Neural cell (in vitro differentiated cells): ENCODE results near the gene STARD4. TPM values are rescaled to one million over a fixed set of nuclear protein-coding genes. Genes with fewer than 3 reads are reported as not detected.

Experiments used
- H2AFZ ChIP-seq: fragments of 200-600, 300-800 bp; sonication (generic), shearing (Covaris generic); 2 replicates; pipeline ENCODE4 v1.6.0; 2014; ENCODE audit warnings: low read depth, mild to moderate bottlenecking, antibody characterized with exemption, low read length, moderate library complexity
- H3F3A ChIP-seq: fragments of 200-600 bp; shearing (Covaris generic); 2 replicates; pipeline ENCODE4 v1.6.1; 2016; ENCODE audit warnings: mild to moderate bottlenecking, moderate library complexity, mixed read lengths, antibody characterized with exemption, low read length; ENCODE audit not compliant: insufficient read depth, poor library complexity, severe bottlenecking
- H3K27ac ChIP-seq: fragments of 200-600, 300-800 bp; sonication (generic), shearing (Covaris generic); 2 replicates; pipeline ENCODE4 v1.5.1; 2014; ENCODE audit warnings: mild to moderate bottlenecking, low read length, moderate library complexity
- H3K27me3 ChIP-seq: fragments of 300-800, 200-600 bp; sonication (generic), shearing (Covaris generic); 2 replicates; pipeline ENCODE4 v1.6.0; 2014; ENCODE audit warnings: mild to moderate bottlenecking, low read depth, low read length, moderate library complexity; ENCODE audit not compliant: insufficient read depth
- H3K36me3 ChIP-seq: fragments of 300-800, 200-600 bp; sonication (generic), shearing (Covaris generic); 2 replicates; pipeline ENCODE4 v1.5.1; 2014; ENCODE audit warnings: mild to moderate bottlenecking, antibody characterized with exemption, low read length, moderate library complexity; ENCODE audit not compliant: insufficient read depth
- H3K4me2 ChIP-seq: fragments of 300-800, 200-600 bp; sonication (generic), shearing (Covaris generic); 2 replicates; pipeline ENCODE4 v1.6.0; 2014; ENCODE audit warnings: mild to moderate bottlenecking, low read length
- H3K4me3 ChIP-seq: fragments of 300-800, 200-600 bp; sonication (generic), shearing (Covaris generic); 2 replicates; pipeline ENCODE4 v1.5.1; 2014; ENCODE audit warnings: mild to moderate bottlenecking, low read length, moderate library complexity
- H3K79me2 ChIP-seq: fragments of 200-600 bp; shearing (Covaris generic); replicated peaks from 2 replicates; pipeline ENCODE4 v1.6.0; 2014; ENCODE audit warnings: mild to moderate bottlenecking, low read length, moderate library complexity; ENCODE audit not compliant: insufficient read depth
- H3K9ac ChIP-seq: fragments of 300-800, 200-600 bp; sonication (generic), shearing (Covaris generic); 2 replicates; pipeline ENCODE4 v1.6.1; 2016; ENCODE audit warnings: mild to moderate bottlenecking, low read length, mixed read lengths
- H3K9me2 ChIP-seq: fragments of 200-600 bp; shearing (Covaris generic); 2 replicates; pipeline ENCODE4 v1.6.1; 2016; ENCODE audit warnings: mild to moderate bottlenecking, low read length, mixed read lengths; ENCODE audit not compliant: insufficient read depth
- H3K9me3 ChIP-seq: fragments of 200-600, 300-800 bp; sonication (generic), shearing (Covaris generic); 2 replicates; pipeline ENCODE4 v1.6.1; 2016; ENCODE audit warnings: mild to moderate bottlenecking, mixed run types, low read length, moderate library complexity, mixed read lengths
- H4K20me1 ChIP-seq: fragments of 200-600 bp; shearing (Covaris generic); 2 replicates; pipeline ENCODE4 v1.6.1; 2016; ENCODE audit warnings: mild to moderate bottlenecking, mixed run types; ENCODE audit not compliant: insufficient read depth
- EP300 ChIP-seq: fragments of 450-650 bp; conservative IDR thresholded peaks from 2 replicates; pipeline ENCODE4 v1.6.1; 2014; ENCODE audit warnings: antibody characterized with exemption, mild to moderate bottlenecking, moderate library complexity; ENCODE audit not compliant: poor library complexity, severe bottlenecking
- EZH2 ChIP-seq: fragments of 200-600, 300-800 bp; shearing (Covaris generic), sonication (generic); IDR thresholded peaks from 2 replicates; pipeline ENCODE4 v1.6.1; 2014; ENCODE audit warnings: antibody characterized with exemption, low read length, borderline replicate concordance, mild to moderate bottlenecking; ENCODE audit not compliant: insufficient read depth, poor library complexity, severe bottlenecking
- MXI1 ChIP-seq: fragments of 450-650 bp; conservative IDR thresholded peaks from 2 replicates; pipeline ENCODE4 v1.6.1; 2014; ENCODE audit warnings: antibody characterized with exemption, mild to moderate bottlenecking; ENCODE audit not compliant: poor library complexity, severe bottlenecking
- POLR2AphosphoS5 ChIP-seq: IDR thresholded peaks from 2 replicates; pipeline ENCODE4 v1.6.1; 2012
- RAD21 ChIP-seq: fragments of 450-650 bp; conservative IDR thresholded peaks from 2 replicates; pipeline ENCODE4 v1.6.1; 2014; ENCODE audit warnings: antibody characterized with exemption, mild to moderate bottlenecking, moderate library complexity
- SMC3 ChIP-seq: fragments of 450-650 bp; conservative IDR thresholded peaks from 2 replicates; pipeline ENCODE4 v1.6.1; 2014; ENCODE audit warnings: antibody characterized with exemption, mild to moderate bottlenecking, moderate library complexity; ENCODE audit not compliant: poor library complexity
- TAF1 ChIP-seq: IDR thresholded peaks from 2 replicates; pipeline ENCODE4 v1.6.1; 2012; ENCODE audit warnings: low read depth
- polyA plus RNA-seq: library from polyadenylated mRNA; depleted of rRNA; stranded (reverse); fragments of >200 nt; gene quantifications from 2 replicates; pipeline ENCODE4 v1.2.3, GENCODE V29; 2014
- TF ChIP-seq, protein P1 (sequence below): IDR thresholded peaks from 2 replicates; pipeline ENCODE4 v1.6.1; 2012; ENCODE audit warnings: borderline replicate concordance
- TF ChIP-seq, protein P2 (sequence below): fragments of 450-650 bp; IDR thresholded peaks from 2 replicates; pipeline ENCODE4 v1.5.1; 2014; ENCODE audit warnings: antibody characterized with exemption, mild to moderate bottlenecking, moderate library complexity; ENCODE audit not compliant: poor library complexity, severe bottlenecking

Gene STARD4
- polyA plus RNA-seq, 1 donor from 2014 or later: 62.6 TPM

DNA sequence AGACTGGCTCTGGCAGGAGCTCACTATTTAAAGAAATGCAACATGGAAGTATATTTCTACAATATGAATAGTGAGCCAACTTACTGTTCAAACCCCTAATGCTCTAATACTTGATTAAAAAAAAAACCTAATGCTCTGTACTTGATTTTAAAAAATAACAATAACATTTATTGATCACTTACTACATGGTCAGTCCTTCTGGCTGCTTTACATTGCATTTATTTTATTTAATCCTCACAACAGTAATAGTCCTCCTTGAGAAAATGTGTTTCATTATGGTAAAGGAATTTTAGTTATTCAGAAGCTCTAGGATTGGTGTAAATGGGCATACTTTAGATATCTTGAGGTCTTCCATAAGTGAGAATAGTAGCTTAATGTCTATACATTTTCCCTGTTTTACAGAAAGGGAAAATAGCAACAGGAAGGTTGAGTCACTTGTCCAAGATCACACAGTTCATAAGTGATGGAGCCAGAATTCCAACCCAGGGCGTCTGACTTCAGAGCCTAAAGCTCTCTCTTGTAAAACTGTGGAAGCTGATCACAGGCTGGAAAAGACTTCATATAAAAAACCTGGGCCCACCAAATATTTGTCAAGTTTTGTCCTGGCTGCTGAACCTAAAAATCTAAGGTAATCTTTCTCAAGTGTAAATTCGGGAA lies 1.0 kb downstream of the STARD4 start:
- Histone ChIP-seq H3K4me3 (peak overlapping the region; percentile 83), H3K9me3 (no peaks in the 10 kb centered on the region), H3K36me3 (no peaks in the 10 kb centered on the region), H2AFZ (no peak overlapping the region), H3K27me3 (no peaks in the 10 kb centered on the region), H3K9ac (peak overlapping the region; percentile 78), H3K9me2 (no peaks in the 10 kb centered on the region), H3K79me2 (peaks cover 56% of the 10 kb centered on the region), H3K4me2 (peak overlapping the region; percentile 46), H3K27ac (no peak overlapping the region), H3F3A (peaks cover 3% of the 10 kb centered on the region), H4K20me1 (no peaks in the 10 kb centered on the region)
- TF ChIP-seq TAF1 (no peak), EZH2 (no peak), EP300 (no peak), SMC3 (no peak), RAD21 (no peak)
- TF ChIP-seq, protein P1, sequence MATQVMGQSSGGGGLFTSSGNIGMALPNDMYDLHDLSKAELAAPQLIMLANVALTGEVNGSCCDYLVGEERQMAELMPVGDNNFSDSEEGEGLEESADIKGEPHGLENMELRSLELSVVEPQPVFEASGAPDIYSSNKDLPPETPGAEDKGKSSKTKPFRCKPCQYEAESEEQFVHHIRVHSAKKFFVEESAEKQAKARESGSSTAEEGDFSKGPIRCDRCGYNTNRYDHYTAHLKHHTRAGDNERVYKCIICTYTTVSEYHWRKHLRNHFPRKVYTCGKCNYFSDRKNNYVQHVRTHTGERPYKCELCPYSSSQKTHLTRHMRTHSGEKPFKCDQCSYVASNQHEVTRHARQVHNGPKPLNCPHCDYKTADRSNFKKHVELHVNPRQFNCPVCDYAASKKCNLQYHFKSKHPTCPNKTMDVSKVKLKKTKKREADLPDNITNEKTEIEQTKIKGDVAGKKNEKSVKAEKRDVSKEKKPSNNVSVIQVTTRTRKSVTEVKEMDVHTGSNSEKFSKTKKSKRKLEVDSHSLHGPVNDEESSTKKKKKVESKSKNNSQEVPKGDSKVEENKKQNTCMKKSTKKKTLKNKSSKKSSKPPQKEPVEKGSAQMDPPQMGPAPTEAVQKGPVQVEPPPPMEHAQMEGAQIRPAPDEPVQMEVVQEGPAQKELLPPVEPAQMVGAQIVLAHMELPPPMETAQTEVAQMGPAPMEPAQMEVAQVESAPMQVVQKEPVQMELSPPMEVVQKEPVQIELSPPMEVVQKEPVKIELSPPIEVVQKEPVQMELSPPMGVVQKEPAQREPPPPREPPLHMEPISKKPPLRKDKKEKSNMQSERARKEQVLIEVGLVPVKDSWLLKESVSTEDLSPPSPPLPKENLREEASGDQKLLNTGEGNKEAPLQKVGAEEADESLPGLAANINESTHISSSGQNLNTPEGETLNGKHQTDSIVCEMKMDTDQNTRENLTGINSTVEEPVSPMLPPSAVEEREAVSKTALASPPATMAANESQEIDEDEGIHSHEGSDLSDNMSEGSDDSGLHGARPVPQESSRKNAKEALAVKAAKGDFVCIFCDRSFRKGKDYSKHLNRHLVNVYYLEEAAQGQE: no peak
- TF ChIP-seq, protein P2, sequence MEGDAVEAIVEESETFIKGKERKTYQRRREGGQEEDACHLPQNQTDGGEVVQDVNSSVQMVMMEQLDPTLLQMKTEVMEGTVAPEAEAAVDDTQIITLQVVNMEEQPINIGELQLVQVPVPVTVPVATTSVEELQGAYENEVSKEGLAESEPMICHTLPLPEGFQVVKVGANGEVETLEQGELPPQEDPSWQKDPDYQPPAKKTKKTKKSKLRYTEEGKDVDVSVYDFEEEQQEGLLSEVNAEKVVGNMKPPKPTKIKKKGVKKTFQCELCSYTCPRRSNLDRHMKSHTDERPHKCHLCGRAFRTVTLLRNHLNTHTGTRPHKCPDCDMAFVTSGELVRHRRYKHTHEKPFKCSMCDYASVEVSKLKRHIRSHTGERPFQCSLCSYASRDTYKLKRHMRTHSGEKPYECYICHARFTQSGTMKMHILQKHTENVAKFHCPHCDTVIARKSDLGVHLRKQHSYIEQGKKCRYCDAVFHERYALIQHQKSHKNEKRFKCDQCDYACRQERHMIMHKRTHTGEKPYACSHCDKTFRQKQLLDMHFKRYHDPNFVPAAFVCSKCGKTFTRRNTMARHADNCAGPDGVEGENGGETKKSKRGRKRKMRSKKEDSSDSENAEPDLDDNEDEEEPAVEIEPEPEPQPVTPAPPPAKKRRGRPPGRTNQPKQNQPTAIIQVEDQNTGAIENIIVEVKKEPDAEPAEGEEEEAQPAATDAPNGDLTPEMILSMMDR: no peak

DNA sequence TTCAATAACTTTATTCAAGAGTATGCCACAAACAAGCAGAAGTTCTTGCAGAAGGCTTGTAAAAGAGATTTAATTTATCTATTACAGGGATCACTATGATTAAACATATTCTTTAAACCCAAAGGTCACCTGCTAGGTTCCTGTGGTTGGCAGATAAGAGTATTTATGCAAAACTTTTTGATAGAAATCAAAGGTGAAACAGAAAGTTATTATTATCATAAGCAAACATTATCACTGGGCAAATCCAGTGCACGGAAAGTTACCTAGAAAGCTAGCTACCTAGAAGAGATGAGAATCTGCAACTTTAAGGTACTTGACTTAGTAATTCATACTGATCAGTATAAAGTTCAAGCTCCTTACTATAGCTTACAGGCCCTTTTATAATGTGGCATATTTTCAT lies 3.2 kb downstream of the STARD4 start:
- Histone ChIP-seq H3K4me2 (no peak overlapping the region), H3K36me3 (no peaks in the 10 kb centered on the region), H3K79me2 (peaks cover 65% of the 10 kb centered on the region)

More for the DNA sequence above, 3.2 kb downstream of the STARD4 start:
- Histone ChIP-seq H2AFZ (no peak overlapping the region), H3K9me3 (no peaks in the 10 kb centered on the region), H3K27me3 (no peaks in the 10 kb centered on the region), H3K4me3 (no peak overlapping the region), H3K9me2 (no peaks in the 10 kb centered on the region), H3K27ac (no peak overlapping the region), H4K20me1 (no peaks in the 10 kb centered on the region), H3F3A (peaks cover 3% of the 10 kb centered on the region), H3K9ac (no peak overlapping the region)
- no peak for TF ChIP-seq TAF1
- TF ChIP-seq, protein P2: no peak
- no peak for TF ChIP-seq MXI1
- no peak for TF ChIP-seq SMC3
- TF ChIP-seq, protein P1: no peak
- TF ChIP-seq POLR2AphosphoS5: no peak
- TF ChIP-seq RAD21: no peak
- no peak for TF ChIP-seq EZH2
- TF ChIP-seq EP300: no peak
